Measurements from ENCODE around the gene HNRNPL. TPM values are rescaled to one million over a fixed set of nuclear protein-coding genes. Genes with fewer than 3 reads are reported as not detected.

The HNRNPL gene
- polyA plus RNA-seq, 1 donor from 2014 or later, result 315 TPM

DNA sequence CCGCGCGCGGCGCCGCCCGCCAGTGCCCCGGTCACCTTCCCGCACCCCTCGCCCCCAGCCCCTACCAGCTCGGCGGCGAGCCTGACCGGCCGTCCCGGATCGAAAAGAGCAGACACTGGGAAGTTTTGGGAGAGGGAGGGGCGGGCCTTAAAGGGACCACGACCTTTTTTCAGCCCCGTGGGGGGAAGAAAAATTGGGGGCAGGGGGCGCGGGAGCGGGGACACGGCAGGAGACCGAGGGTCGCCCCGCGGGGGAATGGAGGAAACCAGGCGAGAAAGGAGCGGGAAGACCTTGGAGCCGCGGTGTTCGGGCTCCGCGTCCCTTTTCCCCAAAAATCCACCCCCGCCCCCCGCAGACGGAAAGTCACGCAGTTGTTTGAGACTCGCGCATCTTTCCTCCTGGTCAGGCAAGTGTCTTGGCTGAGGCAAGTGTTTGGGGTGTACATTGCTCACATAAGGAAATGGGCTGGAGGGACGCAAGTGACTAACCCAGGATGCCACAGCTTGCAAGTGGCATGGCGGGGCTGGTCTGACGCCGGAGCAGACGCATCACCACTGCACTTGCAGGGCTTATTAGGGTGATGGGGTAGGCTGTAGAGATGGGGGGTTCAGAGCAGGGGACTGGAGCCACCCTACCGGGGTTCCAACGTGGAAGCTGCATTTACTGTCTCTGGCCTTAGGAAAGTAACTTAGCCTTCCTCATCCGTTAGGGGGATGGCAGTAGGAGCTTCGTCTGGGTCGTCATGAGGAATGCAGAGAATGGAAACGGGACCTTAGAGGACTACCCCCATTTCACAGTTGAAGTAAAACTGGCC is 2.7 kb upstream of the HNRNPL start:
- H3K9me3 ChIP-seq (ENCODE audit: low read length), result no peaks in the 10 kb centered on the region
- peaks cover 17% of the 10 kb centered on the region for H3K79me2 ChIP-seq (replicated peaks; ENCODE audit: insufficient read depth, low read length)
- no peak for TF ChIP-seq TAF1 (IDR thresholded peaks at IDR 0.05; ENCODE audit: low read depth)
- peak; percentile 6 for TF ChIP-seq POLR2AphosphoS5 (IDR thresholded peaks at IDR 0.05)
- TF ChIP-seq RAD21 (conservative IDR thresholded peaks at IDR 0.05), result peak; percentile 18
- H2AFZ ChIP-seq (ENCODE audit: low read depth, low read length), result peak overlapping the region; percentile 93
- H3F3A ChIP-seq (ENCODE audit: insufficient read depth, low read length, poor library complexity, severe bottlenecking), result peaks cover 10% of the 10 kb centered on the region
- peak overlapping the region; percentile 66 for H3K27ac ChIP-seq (ENCODE audit: low read length)
- H3K4me3 ChIP-seq (ENCODE audit: low read length), result peak overlapping the region; percentile 71
- peak overlapping the region; percentile 76 for H3K9ac ChIP-seq (ENCODE audit: low read length)
- H3K27me3 ChIP-seq (ENCODE audit: insufficient read depth, low read depth, low read length), result no peaks in the 10 kb centered on the region
- H3K4me2 ChIP-seq (ENCODE audit: low read length), result peak overlapping the region; percentile 55
- peaks cover 16% of the 10 kb centered on the region for H4K20me1 ChIP-seq (ENCODE audit: insufficient read depth)
- H3K36me3 ChIP-seq (ENCODE audit: insufficient read depth, low read length), result no peaks in the 10 kb centered on the region
- no peaks in the 10 kb centered on the region for H3K9me2 ChIP-seq (ENCODE audit: insufficient read depth, low read length)

DNA sequence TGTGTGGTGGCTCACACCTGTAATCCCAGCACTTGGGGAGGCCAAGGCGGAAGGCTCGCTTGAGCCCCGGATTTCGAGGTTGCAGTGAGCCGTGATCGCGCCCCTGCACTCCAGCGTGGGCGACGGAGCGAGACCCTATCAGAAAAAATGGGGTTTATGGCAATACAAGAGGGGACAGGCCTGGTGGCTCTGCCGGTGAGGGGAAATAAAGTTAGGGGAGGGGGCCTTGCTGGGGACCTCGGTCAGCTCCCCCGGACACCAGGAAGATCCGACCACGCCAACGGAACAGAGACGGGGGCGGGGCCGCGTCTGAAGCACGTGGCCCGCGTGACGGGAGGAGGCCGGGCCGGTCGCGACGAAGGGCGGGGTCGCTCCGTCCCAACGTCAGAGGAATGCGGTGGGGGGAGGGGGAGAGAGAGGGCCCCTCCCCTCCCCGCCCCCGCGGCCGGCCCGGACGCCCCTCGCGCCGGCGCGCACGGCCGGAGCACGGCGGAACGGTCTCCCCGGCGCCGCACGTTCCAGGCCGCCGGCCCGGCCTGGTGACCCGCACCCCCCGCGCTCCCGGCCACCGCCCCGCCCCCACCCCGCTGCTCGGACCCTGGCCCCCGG is 1.9 kb upstream of the HNRNPL start:
- H3K36me3 ChIP-seq (ENCODE audit: insufficient read depth, low read length), result no peaks in the 10 kb centered on the region
- no peaks in the 10 kb centered on the region for H3K9me2 ChIP-seq (ENCODE audit: insufficient read depth, low read length)
- peak; percentile 51 for TF ChIP-seq TAF1 (IDR thresholded peaks at IDR 0.05; ENCODE audit: low read depth)
- TF ChIP-seq, protein P1, sequence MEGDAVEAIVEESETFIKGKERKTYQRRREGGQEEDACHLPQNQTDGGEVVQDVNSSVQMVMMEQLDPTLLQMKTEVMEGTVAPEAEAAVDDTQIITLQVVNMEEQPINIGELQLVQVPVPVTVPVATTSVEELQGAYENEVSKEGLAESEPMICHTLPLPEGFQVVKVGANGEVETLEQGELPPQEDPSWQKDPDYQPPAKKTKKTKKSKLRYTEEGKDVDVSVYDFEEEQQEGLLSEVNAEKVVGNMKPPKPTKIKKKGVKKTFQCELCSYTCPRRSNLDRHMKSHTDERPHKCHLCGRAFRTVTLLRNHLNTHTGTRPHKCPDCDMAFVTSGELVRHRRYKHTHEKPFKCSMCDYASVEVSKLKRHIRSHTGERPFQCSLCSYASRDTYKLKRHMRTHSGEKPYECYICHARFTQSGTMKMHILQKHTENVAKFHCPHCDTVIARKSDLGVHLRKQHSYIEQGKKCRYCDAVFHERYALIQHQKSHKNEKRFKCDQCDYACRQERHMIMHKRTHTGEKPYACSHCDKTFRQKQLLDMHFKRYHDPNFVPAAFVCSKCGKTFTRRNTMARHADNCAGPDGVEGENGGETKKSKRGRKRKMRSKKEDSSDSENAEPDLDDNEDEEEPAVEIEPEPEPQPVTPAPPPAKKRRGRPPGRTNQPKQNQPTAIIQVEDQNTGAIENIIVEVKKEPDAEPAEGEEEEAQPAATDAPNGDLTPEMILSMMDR (IDR thresholded peaks at IDR 0.05; ENCODE audit: poor library complexity, severe bottlenecking), result no peak
- TF ChIP-seq, protein P2, sequence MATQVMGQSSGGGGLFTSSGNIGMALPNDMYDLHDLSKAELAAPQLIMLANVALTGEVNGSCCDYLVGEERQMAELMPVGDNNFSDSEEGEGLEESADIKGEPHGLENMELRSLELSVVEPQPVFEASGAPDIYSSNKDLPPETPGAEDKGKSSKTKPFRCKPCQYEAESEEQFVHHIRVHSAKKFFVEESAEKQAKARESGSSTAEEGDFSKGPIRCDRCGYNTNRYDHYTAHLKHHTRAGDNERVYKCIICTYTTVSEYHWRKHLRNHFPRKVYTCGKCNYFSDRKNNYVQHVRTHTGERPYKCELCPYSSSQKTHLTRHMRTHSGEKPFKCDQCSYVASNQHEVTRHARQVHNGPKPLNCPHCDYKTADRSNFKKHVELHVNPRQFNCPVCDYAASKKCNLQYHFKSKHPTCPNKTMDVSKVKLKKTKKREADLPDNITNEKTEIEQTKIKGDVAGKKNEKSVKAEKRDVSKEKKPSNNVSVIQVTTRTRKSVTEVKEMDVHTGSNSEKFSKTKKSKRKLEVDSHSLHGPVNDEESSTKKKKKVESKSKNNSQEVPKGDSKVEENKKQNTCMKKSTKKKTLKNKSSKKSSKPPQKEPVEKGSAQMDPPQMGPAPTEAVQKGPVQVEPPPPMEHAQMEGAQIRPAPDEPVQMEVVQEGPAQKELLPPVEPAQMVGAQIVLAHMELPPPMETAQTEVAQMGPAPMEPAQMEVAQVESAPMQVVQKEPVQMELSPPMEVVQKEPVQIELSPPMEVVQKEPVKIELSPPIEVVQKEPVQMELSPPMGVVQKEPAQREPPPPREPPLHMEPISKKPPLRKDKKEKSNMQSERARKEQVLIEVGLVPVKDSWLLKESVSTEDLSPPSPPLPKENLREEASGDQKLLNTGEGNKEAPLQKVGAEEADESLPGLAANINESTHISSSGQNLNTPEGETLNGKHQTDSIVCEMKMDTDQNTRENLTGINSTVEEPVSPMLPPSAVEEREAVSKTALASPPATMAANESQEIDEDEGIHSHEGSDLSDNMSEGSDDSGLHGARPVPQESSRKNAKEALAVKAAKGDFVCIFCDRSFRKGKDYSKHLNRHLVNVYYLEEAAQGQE (IDR thresholded peaks at IDR 0.05; ENCODE audit: borderline replicate concordance), result no peak
- TF ChIP-seq POLR2AphosphoS5 (IDR thresholded peaks at IDR 0.05), result peak; percentile 65
- no peak for TF ChIP-seq RAD21 (conservative IDR thresholded peaks at IDR 0.05)
- no peak for TF ChIP-seq EZH2 (IDR thresholded peaks at IDR 0.05; ENCODE audit: borderline replicate concordance, insufficient read depth, low read length, poor library complexity, severe bottlenecking)
- TF ChIP-seq EP300 (conservative IDR thresholded peaks at IDR 0.05; ENCODE audit: poor library complexity, severe bottlenecking), result no peak
- peak; percentile 84 for TF ChIP-seq MXI1 (conservative IDR thresholded peaks at IDR 0.05; ENCODE audit: poor library complexity, severe bottlenecking)
- TF ChIP-seq SMC3 (conservative IDR thresholded peaks at IDR 0.05; ENCODE audit: poor library complexity), result no peak
- peak overlapping the region; percentile 90 for H3K9ac ChIP-seq (ENCODE audit: low read length)
- H3F3A ChIP-seq (ENCODE audit: insufficient read depth, low read length, poor library complexity, severe bottlenecking), result peaks cover 10% of the 10 kb centered on the region
- peak overlapping the region; percentile 99 for H3K4me2 ChIP-seq (ENCODE audit: low read length)
- no peaks in the 10 kb centered on the region for H3K9me3 ChIP-seq (ENCODE audit: low read length)
- H2AFZ ChIP-seq (ENCODE audit: low read depth, low read length), result peak overlapping the region; percentile 47
- peak overlapping the region; percentile 71 for H3K4me3 ChIP-seq (ENCODE audit: low read length)
- peak overlapping the region; percentile 99 for H3K27ac ChIP-seq (ENCODE audit: low read length)
- H4K20me1 ChIP-seq (ENCODE audit: insufficient read depth), result peaks cover 23% of the 10 kb centered on the region
- peaks cover 24% of the 10 kb centered on the region for H3K79me2 ChIP-seq (replicated peaks; ENCODE audit: insufficient read depth, low read length)
- no peaks in the 10 kb centered on the region for H3K27me3 ChIP-seq (ENCODE audit: insufficient read depth, low read depth, low read length)

All from neural cell (in vitro differentiated cells).